NCI-H460 (cell line): ENCODE measurements around the gene KIF5C. TPM values are rescaled to one million over a fixed set of nuclear protein-coding genes. Genes with fewer than 3 reads are reported as not detected.
"Not testable (repeated sequence)": the region's sequence is repeated elsewhere in the genome, so short reads cannot be mapped to it uniquely, and the experiment has no call there.

Experiments
- DNase-seq: peaks from one replicate; pipeline ENCODE4 v3.0.0-alpha.2; 2016; ENCODE audit warnings: low read depth; ENCODE audit errors: extremely low read depth
- total RNA-seq: library from RNA; depleted of rRNA; stranded (reverse); fragments of >200 nt; shearing (Covaris generic); gene quantifications from 2 replicates; pipeline ENCODE4 v1.2.3, GENCODE V29; 2014

KIF5C gene
- total RNA-seq, 1 experiment from 2014 or later, result 0.64 TPM

- no peak for DNase-seq
These were observed 84.7 kb downstream of the KIF5C start for GRCh38 chr2:148959745-148960144.

- no peak for DNase-seq
These were observed 85.5 kb downstream of the KIF5C start for GRCh38 chr2:148960483-148960882.

GRCh38 chr2:148963461-148963860 is 88.4 kb downstream of the KIF5C start:
- DNase-seq, result no peak

- no peak for DNase-seq
These were observed 90.8 kb downstream of the KIF5C start for GRCh38 chr2:148965623-148966437.

GRCh38 chr2:148966438-148966758 is 91.4 kb downstream of the KIF5C start:
- DNase-seq, result no peak

GRCh38 chr2:148967056-148967455 is 92.0 kb downstream of the KIF5C start:
- no peak for DNase-seq

GRCh38 chr2:148967578-148967977 is 92.6 kb downstream of the KIF5C start:
- no peak for DNase-seq

GRCh38 chr2:148968301-148968700 is 93.3 kb downstream of the KIF5C start:
- no peak for DNase-seq

- no peak for DNase-seq
These were observed 93.8 kb downstream of the KIF5C start for GRCh38 chr2:148968776-148969319.

GRCh38 chr2:148969659-148970061 is 94.6 kb downstream of the KIF5C start:
- no peak for DNase-seq

- no peak for DNase-seq
These were observed 95.4 kb downstream of the KIF5C start for GRCh38 chr2:148970385-148970784.

GRCh38 chr2:148971547-148971946 is 96.5 kb downstream of the KIF5C start:
- DNase-seq, result no peak

- no peak for DNase-seq
These were observed 99.1 kb downstream of the KIF5C start for GRCh38 chr2:148974095-148974494.

- DNase-seq, result no peak
These were observed 103.1 kb downstream of the KIF5C start for GRCh38 chr2:148978026-148978685.

GRCh38 chr2:148978706-148979105 is 103.7 kb downstream of the KIF5C start:
- DNase-seq, result no peak

GRCh38 chr2:148979164-148979918 is 104.3 kb downstream of the KIF5C start:
- no peak for DNase-seq

GRCh38 chr2:148979919-148980277 is 104.9 kb downstream of the KIF5C start:
- DNase-seq, result no peak

GRCh38 chr2:148980496-148980895 is 105.5 kb downstream of the KIF5C start:
- not testable (repeated sequence) for DNase-seq

- no peak for DNase-seq
These were observed 106.3 kb downstream of the KIF5C start for GRCh38 chr2:148981324-148981723.

- no peak for DNase-seq
These were observed 106.8 kb downstream of the KIF5C start for GRCh38 chr2:148981781-148982180.

- no peak for DNase-seq
These were observed 107.3 kb downstream of the KIF5C start for GRCh38 chr2:148982282-148982681.
